ENCODE data around the gene C20orf173. TPM values are rescaled to one million over a fixed set of nuclear protein-coding genes. Genes with fewer than 3 reads are reported as not detected.

Gene C20orf173
- total and polyA plus RNA-seq, 2 of the 13 experiments (the other 11 are each of a cell fraction or from before 2014, with no cell fraction given), result not detected

DNA sequence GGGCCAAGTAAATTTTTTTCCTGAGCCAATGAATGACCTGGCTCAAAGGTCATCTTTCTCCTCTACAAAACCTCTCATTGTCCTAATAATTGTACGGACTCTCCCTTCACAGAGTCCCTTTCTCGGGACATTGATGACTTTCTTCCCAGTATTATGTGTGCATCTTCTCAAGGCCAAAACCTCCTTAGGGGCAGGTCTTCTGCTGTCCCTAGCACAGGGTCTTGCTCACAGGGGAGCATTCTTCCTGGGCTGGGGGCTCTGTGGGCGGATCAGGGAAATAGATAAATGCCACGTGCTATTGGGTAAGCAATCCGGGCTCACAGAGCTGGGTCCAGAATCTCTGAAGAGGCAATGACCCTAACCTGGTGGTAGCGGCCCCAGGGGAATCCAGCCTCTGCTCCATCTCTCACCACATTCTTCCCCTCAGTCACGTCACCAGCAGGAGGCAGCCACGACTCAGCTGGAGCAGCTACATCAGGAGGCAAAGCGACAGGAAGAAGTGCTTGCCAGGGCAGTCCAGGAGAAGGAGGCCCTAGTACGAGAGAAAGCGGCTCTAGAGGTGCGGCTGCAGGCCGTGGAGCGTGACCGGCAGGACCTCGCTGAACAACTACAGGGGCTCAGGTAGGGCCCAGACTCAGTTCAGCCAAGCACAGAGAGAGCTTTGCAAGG, 50.5 kb downstream of the C20orf173 start (continued):
- TF ChIP-seq, protein P1, sequence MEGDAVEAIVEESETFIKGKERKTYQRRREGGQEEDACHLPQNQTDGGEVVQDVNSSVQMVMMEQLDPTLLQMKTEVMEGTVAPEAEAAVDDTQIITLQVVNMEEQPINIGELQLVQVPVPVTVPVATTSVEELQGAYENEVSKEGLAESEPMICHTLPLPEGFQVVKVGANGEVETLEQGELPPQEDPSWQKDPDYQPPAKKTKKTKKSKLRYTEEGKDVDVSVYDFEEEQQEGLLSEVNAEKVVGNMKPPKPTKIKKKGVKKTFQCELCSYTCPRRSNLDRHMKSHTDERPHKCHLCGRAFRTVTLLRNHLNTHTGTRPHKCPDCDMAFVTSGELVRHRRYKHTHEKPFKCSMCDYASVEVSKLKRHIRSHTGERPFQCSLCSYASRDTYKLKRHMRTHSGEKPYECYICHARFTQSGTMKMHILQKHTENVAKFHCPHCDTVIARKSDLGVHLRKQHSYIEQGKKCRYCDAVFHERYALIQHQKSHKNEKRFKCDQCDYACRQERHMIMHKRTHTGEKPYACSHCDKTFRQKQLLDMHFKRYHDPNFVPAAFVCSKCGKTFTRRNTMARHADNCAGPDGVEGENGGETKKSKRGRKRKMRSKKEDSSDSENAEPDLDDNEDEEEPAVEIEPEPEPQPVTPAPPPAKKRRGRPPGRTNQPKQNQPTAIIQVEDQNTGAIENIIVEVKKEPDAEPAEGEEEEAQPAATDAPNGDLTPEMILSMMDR (CRISPR knock-in tag; IDR thresholded peaks at IDR 0.05), result peak; percentile 87
- TF ChIP-seq, protein P2, sequence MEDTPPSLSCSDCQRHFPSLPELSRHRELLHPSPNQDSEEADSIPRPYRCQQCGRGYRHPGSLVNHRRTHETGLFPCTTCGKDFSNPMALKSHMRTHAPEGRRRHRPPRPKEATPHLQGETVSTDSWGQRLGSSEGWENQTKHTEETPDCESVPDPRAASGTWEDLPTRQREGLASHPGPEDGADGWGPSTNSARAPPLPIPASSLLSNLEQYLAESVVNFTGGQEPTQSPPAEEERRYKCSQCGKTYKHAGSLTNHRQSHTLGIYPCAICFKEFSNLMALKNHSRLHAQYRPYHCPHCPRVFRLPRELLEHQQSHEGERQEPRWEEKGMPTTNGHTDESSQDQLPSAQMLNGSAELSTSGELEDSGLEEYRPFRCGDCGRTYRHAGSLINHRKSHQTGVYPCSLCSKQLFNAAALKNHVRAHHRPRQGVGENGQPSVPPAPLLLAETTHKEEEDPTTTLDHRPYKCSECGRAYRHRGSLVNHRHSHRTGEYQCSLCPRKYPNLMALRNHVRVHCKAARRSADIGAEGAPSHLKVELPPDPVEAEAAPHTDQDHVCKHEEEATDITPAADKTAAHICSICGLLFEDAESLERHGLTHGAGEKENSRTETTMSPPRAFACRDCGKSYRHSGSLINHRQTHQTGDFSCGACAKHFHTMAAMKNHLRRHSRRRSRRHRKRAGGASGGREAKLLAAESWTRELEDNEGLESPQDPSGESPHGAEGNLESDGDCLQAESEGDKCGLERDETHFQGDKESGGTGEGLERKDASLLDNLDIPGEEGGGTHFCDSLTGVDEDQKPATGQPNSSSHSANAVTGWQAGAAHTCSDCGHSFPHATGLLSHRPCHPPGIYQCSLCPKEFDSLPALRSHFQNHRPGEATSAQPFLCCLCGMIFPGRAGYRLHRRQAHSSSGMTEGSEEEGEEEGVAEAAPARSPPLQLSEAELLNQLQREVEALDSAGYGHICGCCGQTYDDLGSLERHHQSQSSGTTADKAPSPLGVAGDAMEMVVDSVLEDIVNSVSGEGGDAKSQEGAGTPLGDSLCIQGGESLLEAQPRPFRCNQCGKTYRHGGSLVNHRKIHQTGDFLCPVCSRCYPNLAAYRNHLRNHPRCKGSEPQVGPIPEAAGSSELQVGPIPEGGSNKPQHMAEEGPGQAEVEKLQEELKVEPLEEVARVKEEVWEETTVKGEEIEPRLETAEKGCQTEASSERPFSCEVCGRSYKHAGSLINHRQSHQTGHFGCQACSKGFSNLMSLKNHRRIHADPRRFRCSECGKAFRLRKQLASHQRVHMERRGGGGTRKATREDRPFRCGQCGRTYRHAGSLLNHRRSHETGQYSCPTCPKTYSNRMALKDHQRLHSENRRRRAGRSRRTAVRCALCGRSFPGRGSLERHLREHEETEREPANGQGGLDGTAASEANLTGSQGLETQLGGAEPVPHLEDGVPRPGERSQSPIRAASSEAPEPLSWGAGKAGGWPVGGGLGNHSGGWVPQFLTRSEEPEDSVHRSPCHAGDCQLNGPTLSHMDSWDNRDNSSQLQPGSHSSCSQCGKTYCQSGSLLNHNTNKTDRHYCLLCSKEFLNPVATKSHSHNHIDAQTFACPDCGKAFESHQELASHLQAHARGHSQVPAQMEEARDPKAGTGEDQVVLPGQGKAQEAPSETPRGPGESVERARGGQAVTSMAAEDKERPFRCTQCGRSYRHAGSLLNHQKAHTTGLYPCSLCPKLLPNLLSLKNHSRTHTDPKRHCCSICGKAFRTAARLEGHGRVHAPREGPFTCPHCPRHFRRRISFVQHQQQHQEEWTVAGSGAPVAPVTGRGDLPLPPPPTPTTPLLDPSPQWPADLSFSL (CRISPR knock-in tag; IDR thresholded peaks at IDR 0.05), result 0 out of 2 replicates have a peak, but pooled peaks have one; percentile 26
- 0 out of 2 replicates have a peak, but pooled peaks have one; percentile 18 for TF ChIP-seq KDM2A (CRISPR knock-in tag; IDR thresholded peaks at IDR 0.05; ENCODE audit: borderline replicate concordance, low read depth)
- TF ChIP-seq NR2F6 (IDR thresholded peaks at IDR 0.05), result 0 out of 2 replicates have a peak, but pooled peaks have one; percentile 34
- no peak; the same call in 1 of the 2 replicates for TF ChIP-seq NR2F6 (CRISPR knock-in tag; IDR thresholded peaks at IDR 0.05)
- TF ChIP-seq TARDBP (CRISPR knock-in tag; IDR thresholded peaks at IDR 0.05), result 0 out of 2 replicates have a peak, but pooled peaks have one; percentile 56
- peak; percentile 68 for TF ChIP-seq RBM39 (IDR thresholded peaks at IDR 0.05; ENCODE audit: low read depth, low read length, poor library complexity, severe bottlenecking)
- 0 out of 2 replicates have a peak, but pooled peaks have one; percentile 24 for TF ChIP-seq ETV5 (CRISPR knock-in tag; IDR thresholded peaks at IDR 0.05; ENCODE audit: borderline replicate concordance)
- no peak for TF ChIP-seq NR1H2 (CRISPR knock-in tag; IDR thresholded peaks at IDR 0.05; ENCODE audit: borderline replicate concordance, low read depth)
- TF ChIP-seq ZBTB38 (CRISPR knock-in tag; IDR thresholded peaks at IDR 0.05), result peak; percentile 97
- TF ChIP-seq ATF7-NPFF (CRISPR knock-in tag; IDR thresholded peaks at IDR 0.05; ENCODE audit: low read depth), result 0 out of 2 replicates have a peak, but pooled peaks have one; percentile 54
- TF ChIP-seq AHR (CRISPR knock-in tag; IDR thresholded peaks at IDR 0.05), result peak; percentile 45; the same call in 1 of the 2 replicates
- TF ChIP-seq SOX13 (IDR thresholded peaks at IDR 0.05), result no peak
- peak in 1 of 2 experiments; percentile 57; a peak in 1 of 4 replicates for TF ChIP-seq SOX13 (CRISPR knock-in tag; conservative IDR thresholded peaks at IDR 0.05 in 1 of 2, IDR thresholded peaks at IDR 0.05 in 1 of 2)
- TF ChIP-seq GABPB1 (CRISPR knock-in tag; IDR thresholded peaks at IDR 0.05), result peak; percentile 18; the same call in 1 of the 2 replicates
- TF ChIP-seq GATAD2A (CRISPR knock-in tag; IDR thresholded peaks at IDR 0.05), result peak; percentile 47; the same call in 1 of the 2 replicates
- no peak for TF ChIP-seq ZNF335 (CRISPR knock-in tag; IDR thresholded peaks at IDR 0.05)
- TF ChIP-seq KDM3A (CRISPR knock-in tag; IDR thresholded peaks at IDR 0.05; ENCODE audit: low read depth), result 0 out of 2 replicates have a peak, but pooled peaks have one; percentile 27
- TF ChIP-seq, protein P3, sequence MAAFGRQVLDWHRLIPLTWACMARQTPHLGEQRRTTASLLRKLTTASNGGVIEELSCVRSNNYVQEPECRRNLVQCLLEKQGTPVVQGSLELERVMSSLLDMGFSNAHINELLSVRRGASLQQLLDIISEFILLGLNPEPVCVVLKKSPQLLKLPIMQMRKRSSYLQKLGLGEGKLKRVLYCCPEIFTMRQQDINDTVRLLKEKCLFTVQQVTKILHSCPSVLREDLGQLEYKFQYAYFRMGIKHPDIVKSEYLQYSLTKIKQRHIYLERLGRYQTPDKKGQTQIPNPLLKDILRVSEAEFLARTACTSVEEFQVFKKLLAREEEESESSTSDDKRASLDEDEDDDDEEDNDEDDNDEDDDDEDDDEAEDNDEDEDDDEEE (CRISPR knock-in tag; IDR thresholded peaks at IDR 0.05), result peak; percentile 85; the same call in 1 of the 2 replicates
